GM23338 (cell line): ENCODE data around the gene ALB. TPM values are rescaled to one million over a fixed set of nuclear protein-coding genes. Genes with fewer than 3 reads are reported as not detected.

ENCODE experiments used
- ATAC-seq: fragments of 200-7000 bp; cut with Tn5 transposase; 3 replicates; pipeline ENCODE4 v1.9.1; 2020
- DNase-seq: peaks from one replicate; pipeline ENCODE4 v3.0.0-alpha.2; 2015; ENCODE audit warnings: low spot score
- H2AFZ ChIP-seq: fragments of 200-600 bp; sonication (generic); 2 replicates; pipeline ENCODE4 v1.8.0; 2016; ENCODE audit warnings: antibody characterized with exemption, mild to moderate bottlenecking, moderate library complexity
- H3F3A ChIP-seq: fragments of 200-600 bp; sonication (generic); replicated peaks from 2 replicates; pipeline ENCODE4 v1.8.0; 2017; ENCODE audit warnings: antibody characterized with exemption, mixed run types, low read depth
- H3K27ac ChIP-seq: fragments of 200-600 bp; sonication (generic); 2 replicates; pipeline ENCODE4 v1.6.1; 2016; ENCODE audit warnings: low read depth
- H3K27me3 ChIP-seq: fragments of 200-600 bp; sonication (generic); 2 replicates; pipeline ENCODE4 v1.8.0; 2016; ENCODE audit warnings: mild to moderate bottlenecking, mixed run types, moderate library complexity; ENCODE audit not compliant: insufficient read depth
- H3K36me3 ChIP-seq: fragments of 200-600 bp; sonication (generic); 2 replicates; pipeline ENCODE4 v1.8.0; 2016; ENCODE audit warnings: mild to moderate bottlenecking; ENCODE audit not compliant: insufficient read depth
- H3K4me1 ChIP-seq: fragments of 200-600 bp; sonication (generic); 2 replicates; pipeline ENCODE4 v1.8.0; 2016; ENCODE audit warnings: mild to moderate bottlenecking, moderate library complexity; ENCODE audit not compliant: insufficient read depth
- H3K4me2 ChIP-seq: fragments of 200-600 bp; sonication (generic); 2 replicates; pipeline ENCODE4 v1.7.1; 2017; ENCODE audit warnings: mixed run types
- H3K4me3 ChIP-seq: fragments of 200-600 bp; sonication (generic); 2 replicates; pipeline ENCODE4 v1.6.1; 2016; ENCODE audit warnings: mixed run types
- H3K79me2 ChIP-seq: fragments of 200-600 bp; sonication (generic); replicated peaks from 2 replicates; pipeline ENCODE4 v1.8.0; 2017; ENCODE audit warnings: mild to moderate bottlenecking; ENCODE audit not compliant: insufficient read depth
- H3K9me2 ChIP-seq: fragments of 200-600 bp; sonication (generic); 2 replicates; pipeline ENCODE4 v1.8.0; 2017; ENCODE audit not compliant: insufficient read depth
- H4K20me1 ChIP-seq: fragments of 200-600 bp; sonication (generic); replicated peaks from 2 replicates; pipeline ENCODE4 v1.8.0; 2017; ENCODE audit warnings: mild to moderate bottlenecking; ENCODE audit not compliant: insufficient read depth
- H3K27ac Mint-ChIP-seq: 2 replicates; pipeline ENCODE4 v1.8.0; 2020; ENCODE audit warnings: inconsistent platforms, mild to moderate bottlenecking, moderate library complexity, mixed read lengths
- H3K27me3 Mint-ChIP-seq: 3 replicates; pipeline ENCODE4 v1.8.0; 2022; ENCODE audit warnings: low read depth, mild to moderate bottlenecking, moderate library complexity, mixed read lengths, inconsistent platforms; ENCODE audit not compliant: insufficient read depth, poor library complexity
- H3K36me3 Mint-ChIP-seq: 3 replicates; pipeline ENCODE4 v1.8.0; 2021; ENCODE audit warnings: low read depth, mild to moderate bottlenecking, inconsistent platforms, moderate library complexity, mixed read lengths
- H3K4me1 Mint-ChIP-seq: 3 replicates; pipeline ENCODE4 v1.8.0; 2020; ENCODE audit warnings: mild to moderate bottlenecking, inconsistent platforms, mixed read lengths
- H3K4me3 Mint-ChIP-seq: 3 replicates; pipeline ENCODE4 v1.8.0; 2021; ENCODE audit warnings: moderate library complexity, mild to moderate bottlenecking, inconsistent platforms, mixed read lengths
- H3K9me3 Mint-ChIP-seq: 3 replicates; pipeline ENCODE4 v1.8.0; 2020; ENCODE audit warnings: moderate library complexity, mild to moderate bottlenecking, inconsistent platforms, mixed read lengths
- CREB1 ChIP-seq: fragments of 250-450 bp; sonication (Bioruptor Pico); IDR thresholded peaks from 2 replicates; pipeline ENCODE4 v1.5.0; 2020; ENCODE audit warnings: low read depth, mild to moderate bottlenecking, moderate library complexity
- CTCF ChIP-seq, 2 experiments: fragments of 200-600 bp in 1 of 2; sonication (generic) in 1 of 2; conservative IDR thresholded peaks; 2 replicates each; pipeline versions ENCODE4 v1.5.1 to v1.6.1; 2016 to 2017; ENCODE audit warnings: antibody characterized with exemption in 2 of 2, low read depth in 2 of 2, mild to moderate bottlenecking in 2 of 2, moderate library complexity in 1 of 2
- ETS1 ChIP-seq: IDR thresholded peaks from 2 replicates; pipeline ENCODE4 v1.6.1; 2016; ENCODE audit warnings: antibody characterized with exemption
- EZH2 ChIP-seq: fragments of 200-600 bp; sonication (generic); IDR thresholded peaks from one replicate; pipeline ENCODE4 v1.8.0; 2017; ENCODE audit warnings: antibody characterized with exemption, mild to moderate bottlenecking, low read depth; ENCODE audit not compliant: unreplicated experiment
- EZH2phosphoT487 ChIP-seq: fragments of 200-600 bp; sonication (generic); IDR thresholded peaks from one replicate; pipeline ENCODE4 v1.8.1; 2018; ENCODE audit warnings: antibody characterized with exemption; ENCODE audit not compliant: unreplicated experiment
- JUNB ChIP-seq: IDR thresholded peaks from one replicate; pipeline ENCODE4 v1.6.1; 2016; ENCODE audit warnings: antibody characterized with exemption; ENCODE audit not compliant: unreplicated experiment
- NANOG ChIP-seq: IDR thresholded peaks from 2 replicates; pipeline ENCODE4 v1.6.1; 2016; ENCODE audit warnings: antibody characterized with exemption, borderline replicate concordance
- POLR2AphosphoS5 ChIP-seq: IDR thresholded peaks from 2 replicates; pipeline ENCODE4 v1.6.1; 2016; ENCODE audit warnings: antibody characterized with exemption, low read depth
- REST ChIP-seq: IDR thresholded peaks from one replicate; pipeline ENCODE4 v1.6.1; 2018; ENCODE audit warnings: antibody characterized with exemption; ENCODE audit not compliant: unreplicated experiment
- STAT1 ChIP-seq: IDR thresholded peaks from one replicate; pipeline ENCODE4 v1.6.1; 2016; ENCODE audit warnings: antibody characterized with exemption; ENCODE audit not compliant: unreplicated experiment
- ZNF114 ChIP-seq: fragments of 250-450 bp; sonication (Bioruptor Pico); IDR thresholded peaks from 2 replicates; pipeline ENCODE4 v1.5.0; 2020; ENCODE audit warnings: mild to moderate bottlenecking, moderate library complexity
- ZNF331 ChIP-seq: fragments of 250-450 bp; sonication (Bioruptor Pico); IDR thresholded peaks from 2 replicates; pipeline ENCODE4 v1.5.0; 2020; ENCODE audit warnings: low read depth, mild to moderate bottlenecking, moderate library complexity
- ZNF462 ChIP-seq: fragments of 250-450 bp; sonication (Bioruptor Pico); IDR thresholded peaks from 2 replicates; pipeline ENCODE4 v1.5.0; 2020; ENCODE audit warnings: mild to moderate bottlenecking, moderate library complexity
- polyA plus RNA-seq: library from polyadenylated mRNA; unstranded; fragments of >200 nt; fragmentation: Nextera tagmentation; extraction: Ambion mirVana; gene quantifications from 2 replicates; pipeline ENCODE4 v1.2.1, GENCODE V29; 2016
- total RNA-seq: library from RNA; depleted of rRNA; stranded (reverse); fragments of >200 nt; shearing (Covaris generic); gene quantifications from 2 replicates; pipeline ENCODE4 v1.2.3, GENCODE V29; 2014

ALB gene
- total and polyA plus RNA-seq, 2 experiments from 2014 or later: not detected

- Histone ChIP-seq H2AFZ (no peak overlapping the region), H4K20me1 (no peaks in the 10 kb centered on the region), H3K36me3 (no peaks in the 10 kb centered on the region), H3F3A (no peaks in the 10 kb centered on the region), H3K4me2 (no peak overlapping the region), H3K27ac (no peak overlapping the region), H3K9me2 (no peaks in the 10 kb centered on the region), H3K79me2 (no peaks in the 10 kb centered on the region), H3K4me3 (no peak overlapping the region), H3K27me3 (no peaks in the 10 kb centered on the region), H3K4me1 (no peaks in the 10 kb centered on the region)
- DNase-seq (no peak), ATAC-seq (no peak)
- Mint-ChIP-seq H3K4me1 (no peaks in the 10 kb centered on the region), H3K9me3 (no peaks in the 10 kb centered on the region), H3K4me3 (no peak overlapping the region), H3K27ac (no peak overlapping the region), H3K36me3 (no peaks in the 10 kb centered on the region), H3K27me3 (no peaks in the 10 kb centered on the region)
- TF ChIP-seq POLR2AphosphoS5: no peak
- no peak for TF ChIP-seq ZNF114 (CRISPR knock-in tag)
- no peak for TF ChIP-seq ETS1
- TF ChIP-seq EZH2phosphoT487: no peak
- TF ChIP-seq REST: no peak
- no peak for TF ChIP-seq STAT1
- no peak for TF ChIP-seq NANOG
- TF ChIP-seq CREB1 (CRISPR knock-in tag): no peak
- TF ChIP-seq EZH2: no peak
- no peak for TF ChIP-seq CTCF (conservative IDR thresholded peaks at IDR 0.05; ENCODE audit: low read depth in 2 of 2)
- no peak for TF ChIP-seq ZNF331 (CRISPR knock-in tag)
- no peak for TF ChIP-seq JUNB
- no peak for TF ChIP-seq ZNF462 (CRISPR knock-in tag)
These were observed 35.4 kb downstream of the ALB start for GRCh38 chr4:73439445-73439844.
